ENCODE data around the gene NPAS3.

Gene NPAS3

GRCh38 chr14:33652566-33653307 lies 714.1 kb downstream of the NPAS3 start:
- TF ChIP-seq GATA2 (IDR thresholded peaks at IDR 0.05; ENCODE audit: low read depth, low read length) (no peak), GATA3 (IDR thresholded peaks at IDR 0.05; ENCODE audit: low read depth, low read length) (no peak)

GRCh38 chr14:33653308-33653695 lies 714.6 kb downstream of the NPAS3 start:
- TF ChIP-seq GATA3 (IDR thresholded peaks at IDR 0.05; ENCODE audit: low read depth, low read length): no peak
- no peak for TF ChIP-seq GATA2 (IDR thresholded peaks at IDR 0.05; ENCODE audit: low read depth, low read length)

- TF ChIP-seq GATA2 (IDR thresholded peaks at IDR 0.05; ENCODE audit: low read depth, low read length) (no peak), GATA3 (IDR thresholded peaks at IDR 0.05; ENCODE audit: low read depth, low read length) (no peak)
Observed at GRCh38 chr14:33655421-33655820, 716.7 kb downstream of the NPAS3 start.

GRCh38 chr14:33657476-33657875 lies 718.8 kb downstream of the NPAS3 start:
- TF ChIP-seq GATA3 (IDR thresholded peaks at IDR 0.05; ENCODE audit: low read depth, low read length) (no peak), GATA2 (IDR thresholded peaks at IDR 0.05; ENCODE audit: low read depth, low read length) (no peak)

- TF ChIP-seq GATA2 (IDR thresholded peaks at IDR 0.05; ENCODE audit: low read depth, low read length) (no peak), GATA3 (IDR thresholded peaks at IDR 0.05; ENCODE audit: low read depth, low read length) (no peak)
Observed at GRCh38 chr14:33660248-33660647, 721.6 kb downstream of the NPAS3 start.

GRCh38 chr14:33661101-33661500 lies 722.4 kb downstream of the NPAS3 start:
- TF ChIP-seq GATA2 (IDR thresholded peaks at IDR 0.05; ENCODE audit: low read depth, low read length) (no peak), GATA3 (IDR thresholded peaks at IDR 0.05; ENCODE audit: low read depth, low read length) (no peak)

GRCh38 chr14:33668066-33668465 lies 729.4 kb downstream of the NPAS3 start:
- TF ChIP-seq GATA3 (IDR thresholded peaks at IDR 0.05; ENCODE audit: low read depth, low read length): no peak
- TF ChIP-seq GATA2 (IDR thresholded peaks at IDR 0.05; ENCODE audit: low read depth, low read length): no peak

- no peak for TF ChIP-seq GATA3 (IDR thresholded peaks at IDR 0.05; ENCODE audit: low read depth, low read length)
- TF ChIP-seq GATA2 (IDR thresholded peaks at IDR 0.05; ENCODE audit: low read depth, low read length): no peak
Observed at GRCh38 chr14:33669111-33669510, 730.4 kb downstream of the NPAS3 start.

GRCh38 chr14:33670235-33670634 lies 731.6 kb downstream of the NPAS3 start:
- TF ChIP-seq GATA3 (IDR thresholded peaks at IDR 0.05; ENCODE audit: low read depth, low read length) (no peak), GATA2 (IDR thresholded peaks at IDR 0.05; ENCODE audit: low read depth, low read length) (no peak)

- no peak for TF ChIP-seq GATA2 (IDR thresholded peaks at IDR 0.05; ENCODE audit: low read depth, low read length)
- no peak for TF ChIP-seq GATA3 (IDR thresholded peaks at IDR 0.05; ENCODE audit: low read depth, low read length)
Observed at GRCh38 chr14:33671556-33671955, 732.9 kb downstream of the NPAS3 start.

- TF ChIP-seq GATA2 (IDR thresholded peaks at IDR 0.05; ENCODE audit: low read depth, low read length): no peak
- TF ChIP-seq GATA3 (IDR thresholded peaks at IDR 0.05; ENCODE audit: low read depth, low read length): no peak
Observed at GRCh38 chr14:33674927-33675326, 736.2 kb downstream of the NPAS3 start.

GRCh38 chr14:33675415-33676130 lies 736.9 kb downstream of the NPAS3 start:
- TF ChIP-seq GATA3 (IDR thresholded peaks at IDR 0.05; ENCODE audit: low read depth, low read length): no peak
- TF ChIP-seq GATA2 (IDR thresholded peaks at IDR 0.05; ENCODE audit: low read depth, low read length): no peak

- TF ChIP-seq GATA3 (IDR thresholded peaks at IDR 0.05; ENCODE audit: low read depth, low read length) (no peak), GATA2 (IDR thresholded peaks at IDR 0.05; ENCODE audit: low read depth, low read length) (no peak)
Observed at GRCh38 chr14:33676135-33676566, 737.5 kb downstream of the NPAS3 start.

- TF ChIP-seq GATA3 (IDR thresholded peaks at IDR 0.05; ENCODE audit: low read depth, low read length) (no peak), GATA2 (IDR thresholded peaks at IDR 0.05; ENCODE audit: low read depth, low read length) (no peak)
Observed at GRCh38 chr14:33676891-33677290, 738.2 kb downstream of the NPAS3 start.

- TF ChIP-seq GATA2 (IDR thresholded peaks at IDR 0.05; ENCODE audit: low read depth, low read length): no peak
- TF ChIP-seq GATA3 (IDR thresholded peaks at IDR 0.05; ENCODE audit: low read depth, low read length): no peak
Observed at GRCh38 chr14:33678005-33678404, 739.3 kb downstream of the NPAS3 start.
